NCI-H2196 treated with DMSO at 0.1 percent for 48 hours (cell line): ENCODE data around the gene C3orf49.

Experiments
- DNase-seq: peaks from one replicate; lab custom pipeline; 2025; ENCODE audit not compliant: unreplicated experiment; lab: John Stamatoyannopoulos, UW

The C3orf49 gene

GRCh38 chr3:63849175-63849574 lies 30.1 kb downstream of the C3orf49 start:
- DNase-seq: no peak

GRCh38 chr3:63851287-63851686 lies 32.2 kb downstream of the C3orf49 start:
- DNase-seq: no peak

- no peak for DNase-seq
Measured at GRCh38 chr3:63853106-63853505, 34.0 kb downstream of the C3orf49 start.

- no peak for DNase-seq
Measured at GRCh38 chr3:63855333-63855940, 36.3 kb downstream of the C3orf49 start.

GRCh38 chr3:63857311-63857710 lies 38.2 kb downstream of the C3orf49 start:
- DNase-seq: no peak

- DNase-seq: no peak
Measured at GRCh38 chr3:63860776-63861175, 41.7 kb downstream of the C3orf49 start.

GRCh38 chr3:63861306-63861705 lies 42.2 kb downstream of the C3orf49 start:
- no peak for DNase-seq

- DNase-seq: no peak
Measured at GRCh38 chr3:63862804-63863149, 43.7 kb downstream of the C3orf49 start.

GRCh38 chr3:63863150-63864007 lies 44.3 kb downstream of the C3orf49 start, which contains the start of the genes ATXN7 and THOC7:
Gene ATXN7 (plus strand): TSS chr3:63863867. CDS start chr3:63912599, 48,732 bp downstream.
Gene THOC7 (minus strand): TSS chr3:63863805. CDS start chr3:63863790, 15 bp downstream.
- no peak for DNase-seq

GRCh38 chr3:63864008-63864964 lies 45.2 kb downstream of the C3orf49 start:
- DNase-seq: no peak

- DNase-seq: no peak
Measured at GRCh38 chr3:63864965-63865327, 45.8 kb downstream of the C3orf49 start.

GRCh38 chr3:63867225-63867624 lies 48.1 kb downstream of the C3orf49 start:
- DNase-seq: no peak

GRCh38 chr3:63869940-63870614 lies 51.0 kb downstream of the C3orf49 start:
- DNase-seq: no peak

- DNase-seq: no peak
Measured at GRCh38 chr3:63870615-63871005, 51.5 kb downstream of the C3orf49 start.

GRCh38 chr3:63872135-63872924 lies 53.2 kb downstream of the C3orf49 start:
- no peak for DNase-seq

GRCh38 chr3:63874769-63875168 lies 55.7 kb downstream of the C3orf49 start:
- DNase-seq: no peak

- no peak for DNase-seq
Measured at GRCh38 chr3:63875510-63875909, 56.4 kb downstream of the C3orf49 start.

GRCh38 chr3:63876260-63876659 lies 57.2 kb downstream of the C3orf49 start:
- DNase-seq: no peak

GRCh38 chr3:63877737-63878393 lies 58.8 kb downstream of the C3orf49 start:
- no peak for DNase-seq
